Measurements from ENCODE around the gene SLC13A4.
"Not testable (repeated sequence)": the region's sequence is repeated elsewhere in the genome, so short reads cannot be mapped to it uniquely, and the experiment has no call there.

Gene SLC13A4

DNA sequence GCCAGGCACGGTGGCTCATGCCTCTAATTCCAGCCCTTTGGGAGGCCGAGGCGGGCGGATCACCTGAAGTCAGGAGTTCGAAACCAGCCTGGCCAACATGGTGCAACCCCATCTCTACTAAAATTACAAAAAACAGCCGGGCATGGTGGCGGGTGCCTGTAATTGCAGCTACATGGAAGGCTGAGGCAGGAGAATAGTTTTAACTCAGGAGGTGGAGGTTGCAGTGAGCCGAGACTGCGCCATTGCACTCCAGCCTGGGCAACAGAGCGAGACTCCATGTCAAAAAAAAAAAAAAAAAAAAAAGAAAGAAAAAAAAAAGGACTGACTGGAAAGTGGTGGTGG lies 9.3 kb upstream of the SLC13A4 start:
- H3K27ac Mint-ChIP-seq; H3K9me3 Mint-ChIP-seq; H3K36me3 Mint-ChIP-seq (ENCODE audit: low read depth); H3K27me3 Mint-ChIP-seq; H3K4me1 Mint-ChIP-seq (ENCODE audit: low read depth); H3K4me3 Mint-ChIP-seq: not testable (repeated sequence)

- peaks cover 9% of the 10 kb centered on the region for H3K27me3 Mint-ChIP-seq
These were observed 8.8 kb upstream of the SLC13A4 start for GRCh38 chr7:135736586-135737305.

DNA sequence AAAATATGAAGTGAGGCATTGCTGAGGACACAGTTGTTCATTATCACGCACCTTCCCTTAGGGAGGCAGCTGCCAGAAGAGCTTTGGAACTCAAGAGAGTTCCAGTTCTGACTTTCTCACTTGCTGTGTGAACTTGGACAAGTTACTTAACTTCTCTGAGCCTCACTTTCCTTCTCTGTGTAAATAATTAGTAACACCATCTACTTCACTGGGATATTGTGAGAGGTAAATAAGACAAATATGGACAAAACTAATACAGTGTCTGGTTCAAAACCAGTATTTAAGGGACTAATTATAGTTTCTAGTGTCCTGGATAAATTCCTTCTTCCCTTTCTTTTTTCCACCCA lies 6.3 kb upstream of the SLC13A4 start:
- Mint-ChIP-seq H3K9me3 (no peaks in the 10 kb centered on the region), H3K4me3 (no peak overlapping the region), H3K27ac (no peak overlapping the region), H3K27me3 (peaks cover 5% of the 10 kb centered on the region), H3K36me3 (ENCODE audit: low read depth) (no peaks in the 10 kb centered on the region), H3K4me1 (ENCODE audit: low read depth) (no peaks in the 10 kb centered on the region)

More at GRCh38 chr7:135736586-135737305, 8.8 kb upstream of the SLC13A4 start:
- Mint-ChIP-seq H3K9me3 (no peaks in the 10 kb centered on the region), H3K4me3 (no peak overlapping the region), H3K36me3 (ENCODE audit: low read depth) (no peaks in the 10 kb centered on the region), H3K27ac (no peak overlapping the region), H3K4me1 (ENCODE audit: low read depth) (no peaks in the 10 kb centered on the region)

DNA sequence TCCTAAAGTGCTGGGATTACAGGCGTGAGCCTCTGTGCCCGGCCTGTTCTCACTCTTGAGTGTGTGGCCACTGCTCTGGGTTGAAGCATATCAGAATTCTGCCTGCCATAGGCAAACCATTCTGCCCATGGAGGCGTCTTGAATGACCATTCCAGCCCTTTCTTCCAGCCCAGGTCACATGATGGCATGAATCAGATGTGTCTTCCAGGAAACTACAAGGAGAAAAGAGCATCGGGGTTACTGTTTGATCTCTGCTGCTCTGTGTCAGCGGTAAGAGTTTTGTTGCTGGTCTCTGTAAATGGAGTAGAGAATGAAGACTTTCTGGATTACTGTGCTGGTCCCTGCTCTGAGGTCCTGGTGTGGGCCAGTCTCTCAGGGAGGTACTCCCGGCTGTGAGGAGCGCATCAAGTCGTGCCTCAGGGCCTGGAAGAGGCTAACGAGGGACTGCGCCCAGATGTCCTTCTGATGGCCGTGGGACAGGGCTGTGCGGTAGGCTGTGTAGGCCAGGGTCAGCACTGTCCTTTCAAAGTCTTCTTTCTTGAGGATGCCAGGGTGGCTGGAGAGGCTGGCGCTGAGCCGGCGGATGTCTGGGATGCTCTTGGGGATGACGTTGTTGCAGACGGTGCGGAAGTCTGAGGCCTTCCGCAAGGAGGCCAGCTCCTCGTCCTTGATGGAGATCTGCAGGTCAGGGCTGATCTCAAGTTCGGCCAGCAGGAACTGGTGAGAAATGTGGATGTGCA lies 5.8 kb upstream of the SLC13A4 start:
- Mint-ChIP-seq H3K27me3 (peaks cover 5% of the 10 kb centered on the region), H3K36me3 (ENCODE audit: low read depth) (no peaks in the 10 kb centered on the region), H3K9me3 (no peaks in the 10 kb centered on the region), H3K4me3 (no peak overlapping the region), H3K27ac (no peak overlapping the region), H3K4me1 (ENCODE audit: low read depth) (no peaks in the 10 kb centered on the region)

DNA sequence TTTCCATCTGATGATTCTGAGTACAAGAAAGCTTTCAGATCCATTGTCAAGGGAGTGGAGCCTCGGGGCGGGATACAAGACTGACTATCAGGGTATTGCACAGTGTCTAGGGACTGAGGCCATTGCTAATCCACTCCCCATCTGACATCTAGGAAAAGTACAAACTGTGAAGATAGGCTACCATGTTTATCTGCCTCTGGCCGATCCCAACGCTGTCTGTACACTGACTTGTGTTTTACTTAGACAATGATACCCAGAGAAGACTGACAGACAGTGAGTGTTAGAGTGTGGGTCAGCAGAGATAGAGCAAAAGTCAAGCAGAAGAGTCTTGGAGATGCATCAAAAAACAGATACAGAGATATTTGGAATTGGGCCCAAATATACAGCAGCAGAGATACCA lies 3.1 kb upstream of the SLC13A4 start:
- H3K4me1 Mint-ChIP-seq (ENCODE audit: low read depth), result no peaks in the 10 kb centered on the region
- H3K4me3 Mint-ChIP-seq, result no peak overlapping the region
- no peak overlapping the region for H3K27ac Mint-ChIP-seq
- H3K9me3 Mint-ChIP-seq, result no peaks in the 10 kb centered on the region
- H3K36me3 Mint-ChIP-seq (ENCODE audit: low read depth), result no peaks in the 10 kb centered on the region
- H3K27me3 Mint-ChIP-seq, result no peaks in the 10 kb centered on the region

DNA sequence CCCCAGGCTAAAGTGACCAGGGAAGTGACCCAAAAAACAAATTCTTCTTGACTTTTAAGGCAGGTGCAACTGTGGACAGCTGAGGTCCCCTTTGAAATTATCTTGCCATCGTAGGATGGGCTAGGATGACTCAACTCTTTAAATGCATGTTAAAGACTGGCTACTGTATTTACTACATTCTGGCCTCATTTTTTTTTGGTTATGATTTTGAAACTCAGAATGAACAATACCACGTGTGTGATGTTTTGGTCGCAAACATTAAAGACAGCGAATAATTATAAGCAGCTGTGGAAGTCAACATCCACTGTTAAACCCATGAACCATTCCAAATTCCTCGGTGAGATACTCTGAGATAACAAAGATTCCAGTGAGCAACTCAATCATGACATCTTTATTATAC lies 1.2 kb upstream of the SLC13A4 start:
- H3K27ac Mint-ChIP-seq, result no peak overlapping the region
- no peaks in the 10 kb centered on the region for H3K4me1 Mint-ChIP-seq (ENCODE audit: low read depth)
- H3K4me3 Mint-ChIP-seq, result no peak overlapping the region
- H3K27me3 Mint-ChIP-seq, result no peaks in the 10 kb centered on the region
- no peaks in the 10 kb centered on the region for H3K9me3 Mint-ChIP-seq
- H3K36me3 Mint-ChIP-seq (ENCODE audit: low read depth), result no peaks in the 10 kb centered on the region

DNA sequence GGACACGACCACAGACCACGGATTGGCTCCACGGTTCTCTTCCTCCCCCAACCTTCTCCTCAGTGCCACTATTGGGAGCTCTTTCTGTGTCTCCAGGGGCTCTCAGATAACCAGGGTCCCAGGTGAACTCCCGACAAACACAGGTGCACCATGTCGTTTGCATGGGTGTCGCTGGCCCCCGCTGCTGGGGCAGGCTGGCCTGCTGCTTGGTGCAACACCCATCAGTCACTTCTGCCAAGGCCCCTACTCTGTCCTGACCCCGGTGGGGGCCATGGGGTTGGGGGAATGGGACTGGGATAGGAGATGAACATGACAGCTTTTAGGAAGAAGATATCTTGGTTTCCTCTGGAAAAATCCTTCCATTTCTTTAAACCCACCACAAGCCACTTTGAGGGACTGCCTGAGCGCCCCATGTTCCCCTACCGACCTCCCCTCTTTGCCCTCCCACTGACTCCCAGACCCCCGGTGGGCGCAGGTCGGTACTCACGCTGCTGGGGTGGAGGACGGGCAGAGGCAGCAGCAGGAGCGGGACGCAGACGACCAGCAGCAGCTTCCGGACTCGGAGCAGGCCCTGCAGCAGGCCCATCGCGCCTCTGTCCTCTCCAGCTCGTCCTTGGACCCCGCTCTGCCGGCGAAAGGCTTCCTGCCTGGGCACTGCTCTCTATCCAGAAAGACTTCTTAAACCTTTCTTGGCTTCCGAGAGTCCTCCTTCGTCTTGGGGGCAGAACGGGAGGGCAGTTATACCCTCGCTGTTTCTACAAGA lies 894 bp downstream of the SLC13A4 start:
- Mint-ChIP-seq H3K36me3 (ENCODE audit: low read depth) (no peaks in the 10 kb centered on the region), H3K9me3 (no peaks in the 10 kb centered on the region), H3K27me3 (peaks cover 4% of the 10 kb centered on the region), H3K4me1 (ENCODE audit: low read depth) (no peaks in the 10 kb centered on the region), H3K4me3 (no peak overlapping the region), H3K27ac (no peak overlapping the region)

GRCh38 chr7:135726276-135726788 lies 1.7 kb downstream of the SLC13A4 start:
- Mint-ChIP-seq H3K27me3 (peaks cover 4% of the 10 kb centered on the region), H3K4me3 (no peak overlapping the region), H3K27ac (no peak overlapping the region), H3K9me3 (no peaks in the 10 kb centered on the region), H3K4me1 (ENCODE audit: low read depth) (no peaks in the 10 kb centered on the region), H3K36me3 (ENCODE audit: low read depth) (no peaks in the 10 kb centered on the region)

DNA sequence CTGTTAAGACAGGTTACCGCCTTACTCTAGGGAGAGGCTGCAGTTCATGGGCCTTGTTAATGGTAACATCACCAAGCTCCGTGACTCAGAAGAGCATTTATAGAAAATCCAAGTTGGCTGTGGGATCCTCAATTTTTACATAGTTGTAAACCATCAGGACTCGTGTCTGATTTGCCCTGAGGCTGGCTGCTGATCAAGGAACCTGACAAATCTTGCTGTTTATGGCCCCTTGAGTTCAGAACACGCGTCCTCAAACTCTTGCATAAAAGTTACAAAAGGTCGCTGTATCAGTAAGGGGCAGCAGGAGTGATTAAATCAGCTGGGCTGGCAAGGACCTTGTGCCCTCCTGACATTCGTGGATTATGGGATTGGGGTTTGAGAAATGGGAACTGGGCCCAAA lies 4.6 kb downstream of the SLC13A4 start:
- Mint-ChIP-seq H3K9me3 (no peaks in the 10 kb centered on the region), H3K27ac (no peak overlapping the region), H3K4me1 (ENCODE audit: low read depth) (no peaks in the 10 kb centered on the region), H3K4me3 (no peak overlapping the region), H3K36me3 (ENCODE audit: low read depth) (no peaks in the 10 kb centered on the region), H3K27me3 (peaks cover 7% of the 10 kb centered on the region)

- Mint-ChIP-seq H3K4me3 (no peak overlapping the region), H3K36me3 (ENCODE audit: low read depth) (no peaks in the 10 kb centered on the region), H3K4me1 (ENCODE audit: low read depth) (no peaks in the 10 kb centered on the region), H3K9me3 (no peaks in the 10 kb centered on the region), H3K27ac (no peak overlapping the region), H3K27me3 (peaks cover 13% of the 10 kb centered on the region)
These were observed 6.7 kb downstream of the SLC13A4 start for GRCh38 chr7:135721198-135721820.

DNA sequence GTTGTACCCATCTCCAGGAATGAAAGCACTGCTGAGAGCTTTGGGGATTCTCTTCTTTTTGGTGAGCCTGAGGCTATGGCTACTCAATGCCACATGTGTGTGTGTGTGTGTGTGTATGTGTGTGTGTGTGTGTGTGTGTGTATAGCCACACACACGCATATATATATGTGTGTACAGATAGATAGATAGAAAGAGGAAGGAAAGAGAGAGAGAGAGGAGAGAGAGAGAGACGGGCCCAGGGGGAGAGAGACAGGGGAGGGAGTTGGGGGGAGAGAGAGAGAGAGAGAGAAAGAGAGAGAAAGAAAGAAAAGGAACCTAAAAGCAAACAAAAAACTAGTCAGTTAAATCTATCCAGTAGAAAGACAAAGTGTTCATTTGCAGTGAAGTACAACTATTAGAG lies 8.3 kb downstream of the SLC13A4 start:
- no peak overlapping the region for H3K27ac Mint-ChIP-seq
- no peak overlapping the region for H3K4me3 Mint-ChIP-seq
- peaks cover 13% of the 10 kb centered on the region for H3K27me3 Mint-ChIP-seq
- H3K4me1 Mint-ChIP-seq (ENCODE audit: low read depth), result no peaks in the 10 kb centered on the region
- H3K36me3 Mint-ChIP-seq (ENCODE audit: low read depth), result no peaks in the 10 kb centered on the region
- no peaks in the 10 kb centered on the region for H3K9me3 Mint-ChIP-seq

DNA sequence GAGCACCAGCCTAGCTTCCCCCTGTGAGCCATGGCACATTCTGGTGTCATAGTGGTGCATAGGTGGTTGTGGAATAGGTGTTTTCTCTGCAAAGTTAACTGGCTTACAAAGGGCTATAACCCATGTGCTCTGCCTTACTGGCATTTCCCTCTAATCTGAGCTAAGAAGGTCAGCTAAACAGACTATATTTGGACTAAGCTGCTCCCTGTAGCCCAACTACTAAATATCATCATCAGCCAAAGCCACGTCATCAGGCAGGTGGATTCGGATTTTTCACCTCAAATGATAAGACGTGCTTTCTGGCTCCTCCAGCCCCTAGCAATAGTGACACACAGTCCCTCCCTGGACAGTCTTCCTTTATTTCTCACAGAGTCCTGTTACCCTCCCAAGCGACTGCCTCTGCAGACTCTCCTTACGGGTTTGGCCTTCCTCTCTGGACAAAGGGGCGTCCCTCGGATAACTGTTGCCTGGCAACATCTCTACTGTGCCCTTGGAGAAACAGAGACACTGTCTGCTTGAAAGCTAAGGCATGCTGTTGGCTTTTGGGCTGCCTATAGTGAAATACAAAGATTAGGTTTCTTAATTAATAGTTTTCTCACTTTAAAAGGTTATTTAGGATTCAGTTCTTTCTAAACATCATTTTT lies 9.1 kb downstream of the SLC13A4 start:
- no peak overlapping the region for H3K27ac Mint-ChIP-seq
- no peaks in the 10 kb centered on the region for H3K4me1 Mint-ChIP-seq (ENCODE audit: low read depth)
- peaks cover 13% of the 10 kb centered on the region for H3K27me3 Mint-ChIP-seq
- no peak overlapping the region for H3K4me3 Mint-ChIP-seq
- H3K9me3 Mint-ChIP-seq, result no peaks in the 10 kb centered on the region
- H3K36me3 Mint-ChIP-seq (ENCODE audit: low read depth), result no peaks in the 10 kb centered on the region

DNA sequence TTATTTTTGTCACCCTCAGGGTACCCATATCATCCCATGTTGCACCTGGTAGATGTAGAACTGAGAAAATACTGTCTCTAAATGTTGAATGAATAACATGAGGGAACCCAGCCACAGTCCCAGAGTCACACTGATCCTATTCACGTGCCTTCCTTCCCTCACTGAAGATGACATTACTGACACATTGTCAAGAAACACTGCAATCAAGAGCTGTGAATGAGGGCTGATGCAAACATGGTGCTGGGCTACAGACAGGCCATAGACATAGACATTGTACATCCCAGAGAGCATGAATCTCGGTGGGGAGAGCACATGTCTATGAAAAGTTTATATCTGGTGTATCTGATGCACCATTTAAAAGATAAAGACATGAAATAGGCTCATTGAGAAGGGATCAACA lies 9.8 kb downstream of the SLC13A4 start:
- H3K27ac Mint-ChIP-seq, result no peak overlapping the region

DNA sequence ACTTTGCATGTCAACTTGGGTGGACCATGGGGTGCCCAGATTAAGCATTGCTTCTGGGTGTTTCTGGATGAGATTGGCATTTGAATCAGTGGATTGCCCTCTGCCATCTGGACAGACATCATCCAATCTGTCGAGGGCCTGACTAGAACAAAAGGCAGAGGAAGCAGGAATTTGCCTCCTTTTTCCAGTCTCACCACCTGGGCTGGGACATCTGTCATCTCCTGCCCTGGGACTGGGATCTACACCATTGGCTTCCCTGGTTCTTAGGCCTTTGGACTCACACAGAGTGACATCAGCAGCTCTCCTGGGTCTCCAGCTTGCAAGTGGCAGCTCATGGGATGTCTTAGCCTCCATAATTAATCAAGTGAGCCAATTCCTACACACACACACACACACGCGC lies 10.3 kb downstream of the SLC13A4 start:
- H3K4me1 Mint-ChIP-seq (ENCODE audit: low read depth), result no peaks in the 10 kb centered on the region
- peaks cover 9% of the 10 kb centered on the region for H3K27me3 Mint-ChIP-seq
- H3K4me3 Mint-ChIP-seq, result no peak overlapping the region
- no peaks in the 10 kb centered on the region for H3K36me3 Mint-ChIP-seq (ENCODE audit: low read depth)
- no peak overlapping the region for H3K27ac Mint-ChIP-seq
- H3K9me3 Mint-ChIP-seq, result no peaks in the 10 kb centered on the region

More for the DNA sequence above, 9.8 kb downstream of the SLC13A4 start:
- no peaks in the 10 kb centered on the region for H3K36me3 Mint-ChIP-seq (ENCODE audit: low read depth)
- no peaks in the 10 kb centered on the region for H3K4me1 Mint-ChIP-seq (ENCODE audit: low read depth)
- H3K27me3 Mint-ChIP-seq, result peaks cover 9% of the 10 kb centered on the region
- no peaks in the 10 kb centered on the region for H3K9me3 Mint-ChIP-seq
- H3K4me3 Mint-ChIP-seq, result no peak overlapping the region

Data from stimulated activated naive CD8-positive, alpha-beta T cell treated with anti-CD3 and anti-CD28 coated beads, Interleukin-15, Interleukin-2, amounts not matched to agents 100 ng/mL and 50 ng/mL, for 24 hours (primary cell).